ENCODE data around the gene EPHB6.
A peak's percentile ranks its signal among the peaks of the same experiment; 100 is the strongest.

EPHB6 gene

DNA sequence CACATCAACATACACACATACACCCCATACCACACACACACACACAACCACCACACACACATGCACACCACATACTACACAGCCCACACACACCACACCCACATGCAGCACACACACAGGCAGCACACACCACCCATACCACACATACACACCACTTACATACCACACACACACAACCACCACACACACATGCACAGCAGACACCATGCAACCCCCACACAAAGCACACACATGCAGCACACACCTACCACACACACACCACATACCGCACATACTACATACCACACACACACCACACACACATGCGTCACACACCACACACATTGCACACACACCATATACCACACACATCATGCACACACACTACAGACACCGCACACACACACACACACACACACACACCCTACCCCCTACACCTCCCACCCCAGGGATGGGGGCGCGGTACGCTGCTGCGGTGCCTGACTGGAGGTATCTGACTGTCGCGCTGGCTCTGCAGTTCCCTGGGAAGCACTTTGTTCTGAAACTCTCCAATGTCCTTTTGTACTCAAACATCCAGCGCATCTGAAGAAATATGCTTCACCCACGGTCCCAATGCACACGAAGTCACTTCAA, 36.1 kb downstream of the EPHB6 start:
- Mint-ChIP-seq H3K9me3 (no peaks in the 10 kb centered on the region), H3K4me1 (no peaks in the 10 kb centered on the region), H3K4me3 (no peak overlapping the region), H3K27ac (no peak overlapping the region), H3K36me3 (no peaks in the 10 kb centered on the region)
- ATAC-seq (no peak), DNase-seq (ENCODE audit: low spot score in 2 of 2) (no peak)

DNA sequence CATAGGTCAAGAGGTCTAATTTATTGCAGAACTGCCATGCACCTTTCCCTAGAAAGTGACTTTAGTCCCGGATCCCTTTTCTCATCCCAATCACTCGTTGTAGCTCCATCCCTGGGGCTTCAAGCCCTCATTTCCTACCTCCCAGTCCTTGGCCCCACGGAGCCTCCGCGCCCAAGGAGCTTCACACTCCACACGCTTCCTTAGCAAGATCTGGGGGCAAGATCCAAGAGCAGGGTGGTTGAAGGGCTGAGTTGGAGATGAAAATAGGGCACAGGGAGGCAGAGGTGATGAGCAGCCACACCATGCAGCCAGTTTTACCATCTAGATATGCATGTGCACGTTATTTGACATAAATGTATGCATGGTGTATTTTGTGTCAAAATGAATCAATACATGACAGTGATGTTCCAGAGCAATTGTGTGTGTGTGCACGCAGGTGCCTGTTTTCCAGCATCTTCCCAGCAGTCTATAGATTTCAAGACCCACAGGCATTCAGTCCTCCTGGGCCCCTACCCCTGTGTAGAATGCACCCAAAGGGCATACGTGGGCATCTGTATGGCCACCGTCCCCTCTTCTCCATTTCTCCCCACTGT, 36.7 kb downstream of the EPHB6 start:
- H3K27ac Mint-ChIP-seq: no peak overlapping the region
- H3K4me1 Mint-ChIP-seq: no peaks in the 10 kb centered on the region
- DNase-seq (ENCODE audit: low spot score in 2 of 2): no peak
- H3K4me3 Mint-ChIP-seq: no peak overlapping the region
- H3K36me3 Mint-ChIP-seq: no peaks in the 10 kb centered on the region
- no peaks in the 10 kb centered on the region for H3K9me3 Mint-ChIP-seq
- ATAC-seq: no peak

DNA sequence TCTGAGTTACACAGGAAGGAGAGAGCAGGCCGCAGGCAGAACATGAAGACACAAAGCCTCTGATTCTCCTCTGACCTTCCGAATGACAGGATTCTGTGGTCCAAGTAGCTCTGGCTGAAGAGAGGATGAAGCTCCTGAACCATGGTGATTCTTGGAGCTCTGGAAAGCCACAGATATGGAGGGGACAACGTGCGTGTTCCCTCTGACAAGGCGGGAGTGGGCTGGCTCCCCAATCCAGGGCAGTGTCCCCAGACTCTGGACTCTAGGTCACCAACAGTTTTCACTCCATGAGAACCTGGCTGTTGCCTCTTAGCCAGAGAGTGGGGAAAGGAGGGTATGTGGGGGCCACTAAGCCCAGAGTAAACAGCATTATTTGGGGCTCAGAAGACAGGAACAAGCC, 38.1 kb downstream of the EPHB6 start:
- DNase-seq (ENCODE audit: low spot score in 2 of 2) (no peak), ATAC-seq (no peak)
- H3K27ac Mint-ChIP-seq: no peak overlapping the region
- H3K9me3 Mint-ChIP-seq: no peaks in the 10 kb centered on the region
- H3K36me3 Mint-ChIP-seq: no peaks in the 10 kb centered on the region
- H3K4me3 Mint-ChIP-seq: no peak overlapping the region
- H3K4me1 Mint-ChIP-seq: no peaks in the 10 kb centered on the region

DNA sequence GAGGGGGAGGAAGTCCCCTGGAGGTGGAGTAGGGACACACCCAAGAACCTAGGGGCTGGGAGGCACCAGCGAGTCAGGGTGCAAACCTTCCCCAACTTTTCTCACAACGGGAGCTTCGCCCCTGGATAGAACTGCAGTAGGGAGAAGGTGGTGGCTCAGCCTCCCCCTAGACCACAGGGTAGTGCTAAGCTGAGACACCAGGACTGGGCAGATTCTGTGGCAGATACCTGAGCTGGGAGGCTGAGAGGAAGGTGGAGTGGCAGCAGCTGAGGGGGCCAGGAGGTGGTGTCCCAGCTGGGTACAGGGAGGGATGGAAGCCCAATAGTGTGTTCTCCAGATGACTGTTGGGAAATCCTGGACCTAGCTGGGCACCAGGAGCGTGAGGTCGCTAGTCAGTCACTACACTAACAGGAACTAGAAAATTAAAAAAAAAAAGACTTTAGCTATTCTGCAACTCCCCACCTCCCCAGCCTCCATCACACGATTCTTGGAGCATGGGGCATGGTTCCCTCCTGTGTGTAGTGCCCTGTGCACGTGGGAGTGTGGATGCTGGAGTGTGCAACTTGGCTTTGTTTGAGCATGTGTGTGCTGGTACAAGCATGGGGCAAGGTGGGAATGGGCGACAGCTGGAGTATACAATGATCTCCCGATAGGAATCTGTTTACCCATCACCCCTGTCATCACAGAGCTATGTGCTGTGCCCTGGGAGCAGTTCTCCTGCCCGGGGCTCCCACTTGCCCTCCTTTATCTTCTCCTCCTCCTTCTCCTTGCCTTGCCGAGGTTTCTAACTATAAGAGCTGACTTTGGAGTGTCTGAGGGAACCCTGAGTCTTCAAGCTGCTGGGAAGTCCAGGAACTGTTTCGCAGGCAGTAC, 39.5 kb downstream of the EPHB6 start:
- no peak for DNase-seq (ENCODE audit: low spot score in 2 of 2)
- H3K27ac Mint-ChIP-seq: no peak overlapping the region
- no peaks in the 10 kb centered on the region for H3K9me3 Mint-ChIP-seq
- no peak overlapping the region for H3K4me3 Mint-ChIP-seq
- ATAC-seq: peak; percentile 24
- H3K4me1 Mint-ChIP-seq: no peaks in the 10 kb centered on the region
- H3K36me3 Mint-ChIP-seq: no peaks in the 10 kb centered on the region

DNA sequence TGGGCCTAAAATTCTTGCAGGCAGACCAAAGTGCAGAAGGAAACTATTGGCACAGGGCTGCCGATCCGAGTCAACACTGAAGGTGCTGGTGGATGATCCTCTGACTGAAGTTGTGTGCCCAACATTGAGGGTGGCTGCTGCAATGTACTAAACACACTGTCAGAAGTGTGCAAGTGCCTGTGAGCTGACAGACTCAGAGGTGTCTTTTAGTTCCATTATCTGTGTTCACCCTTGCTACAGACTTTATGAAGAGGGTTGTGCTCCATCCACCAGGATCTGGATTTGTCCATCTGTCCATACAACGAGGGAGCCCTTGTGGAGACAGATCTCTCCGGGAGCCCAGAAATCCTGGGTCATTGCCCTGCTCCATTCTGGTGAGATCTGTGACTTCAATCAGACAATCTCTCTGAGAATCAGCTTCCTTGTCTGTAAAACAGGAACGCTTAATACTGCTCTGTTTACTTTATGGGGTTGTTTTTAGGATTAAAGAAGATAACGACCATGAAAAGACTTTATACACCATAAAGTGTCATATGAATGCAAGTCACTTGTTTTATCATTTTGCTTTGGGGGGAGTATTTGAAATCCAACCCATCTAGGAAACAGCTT, 40.2 kb downstream of the EPHB6 start:
- DNase-seq (ENCODE audit: low spot score in 2 of 2): no peak
- H3K9me3 Mint-ChIP-seq: no peaks in the 10 kb centered on the region

DNA sequence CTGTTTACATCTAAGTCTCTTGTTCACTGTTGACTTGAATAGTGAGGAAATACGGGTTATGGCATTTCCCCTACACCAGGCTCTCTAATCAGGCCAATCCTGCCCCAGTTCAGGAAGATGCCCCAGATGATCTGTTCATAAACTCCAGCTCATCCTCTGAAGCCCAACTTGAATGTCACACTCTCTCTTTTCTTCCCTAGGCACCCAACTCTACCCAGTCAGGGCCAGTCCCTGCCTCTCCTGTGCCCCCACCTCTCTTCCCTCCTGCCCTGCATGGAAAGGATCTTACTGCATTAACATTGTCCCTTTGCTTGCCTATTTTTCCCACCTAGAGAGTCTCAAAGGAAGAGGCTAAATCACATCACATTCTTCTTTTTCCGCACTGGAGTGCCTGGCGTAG, 41.3 kb downstream of the EPHB6 start:
- Mint-ChIP-seq H3K4me1 (no peaks in the 10 kb centered on the region), H3K9me3 (no peaks in the 10 kb centered on the region), H3K4me3 (no peak overlapping the region), H3K27ac (no peak overlapping the region), H3K36me3 (no peaks in the 10 kb centered on the region)
- ATAC-seq: no peak
- no peak for DNase-seq (ENCODE audit: low spot score in 2 of 2)

More for the DNA sequence above, 40.2 kb downstream of the EPHB6 start:
- Mint-ChIP-seq H3K4me3 (no peak overlapping the region), H3K4me1 (no peaks in the 10 kb centered on the region), H3K27ac (no peak overlapping the region), H3K36me3 (no peaks in the 10 kb centered on the region)
- no peak for ATAC-seq

DNA sequence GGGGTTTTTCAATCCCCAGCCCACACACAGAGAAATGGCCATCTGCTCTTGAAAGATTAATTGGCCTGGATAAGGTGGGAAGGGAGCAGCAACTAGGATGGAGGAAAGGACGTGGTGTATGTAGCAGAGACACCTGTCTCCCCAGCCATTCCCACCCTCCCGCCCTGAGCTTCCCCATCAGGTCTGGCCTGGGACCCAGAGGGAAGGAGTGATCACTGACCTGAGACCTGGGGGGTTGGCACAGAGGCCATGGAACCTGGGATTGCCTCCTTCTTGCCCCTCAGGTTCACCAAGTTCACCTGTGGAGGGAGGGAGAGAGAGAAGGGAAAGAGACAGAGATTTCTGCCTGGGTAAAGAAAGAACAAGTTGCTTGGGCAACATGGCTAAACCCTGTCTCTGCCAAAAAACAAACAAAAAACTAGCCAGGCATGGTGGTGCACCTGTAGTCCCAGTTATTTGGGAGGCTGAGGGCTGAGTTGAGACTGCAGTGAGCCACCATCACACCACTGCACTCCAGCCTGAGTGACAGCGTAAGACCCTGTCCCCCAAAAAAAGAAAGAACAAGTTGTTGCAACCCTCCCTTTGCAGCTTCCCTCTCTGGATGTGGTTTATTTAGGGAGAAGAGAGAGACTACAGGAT, 42.0 kb downstream of the EPHB6 start:
- Mint-ChIP-seq H3K4me1 (no peaks in the 10 kb centered on the region), H3K4me3 (no peak overlapping the region), H3K27ac (no peak overlapping the region), H3K9me3 (no peaks in the 10 kb centered on the region), H3K36me3 (no peaks in the 10 kb centered on the region)
- DNase-seq (ENCODE audit: low spot score in 2 of 2) (no peak), ATAC-seq (no peak)

DNA sequence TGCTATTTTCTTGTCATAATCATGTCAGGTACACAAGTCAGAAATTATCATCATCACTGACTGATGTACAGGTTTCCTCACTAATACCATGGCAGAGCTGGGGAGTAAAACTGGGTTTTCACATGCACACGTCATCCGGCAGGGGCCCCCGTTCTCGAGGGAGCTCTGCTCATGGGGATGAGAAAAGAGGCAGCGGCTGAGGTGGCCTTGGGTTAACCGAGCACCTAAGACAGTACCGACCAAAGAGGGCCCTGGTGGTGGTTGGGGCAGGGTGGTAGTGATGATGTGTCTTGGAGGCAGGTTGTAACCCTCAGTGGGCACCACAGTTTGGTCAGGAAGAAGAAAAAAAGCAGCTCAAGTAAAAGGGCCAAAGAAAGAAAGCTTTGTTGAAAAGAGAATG, 42.8 kb downstream of the EPHB6 start:
- ATAC-seq (no peak), DNase-seq (ENCODE audit: low spot score in 2 of 2) (no peak)
- H3K36me3 Mint-ChIP-seq: no peaks in the 10 kb centered on the region
- no peaks in the 10 kb centered on the region for H3K4me1 Mint-ChIP-seq
- no peak overlapping the region for H3K27ac Mint-ChIP-seq
- no peaks in the 10 kb centered on the region for H3K9me3 Mint-ChIP-seq
- no peak overlapping the region for H3K4me3 Mint-ChIP-seq

DNA sequence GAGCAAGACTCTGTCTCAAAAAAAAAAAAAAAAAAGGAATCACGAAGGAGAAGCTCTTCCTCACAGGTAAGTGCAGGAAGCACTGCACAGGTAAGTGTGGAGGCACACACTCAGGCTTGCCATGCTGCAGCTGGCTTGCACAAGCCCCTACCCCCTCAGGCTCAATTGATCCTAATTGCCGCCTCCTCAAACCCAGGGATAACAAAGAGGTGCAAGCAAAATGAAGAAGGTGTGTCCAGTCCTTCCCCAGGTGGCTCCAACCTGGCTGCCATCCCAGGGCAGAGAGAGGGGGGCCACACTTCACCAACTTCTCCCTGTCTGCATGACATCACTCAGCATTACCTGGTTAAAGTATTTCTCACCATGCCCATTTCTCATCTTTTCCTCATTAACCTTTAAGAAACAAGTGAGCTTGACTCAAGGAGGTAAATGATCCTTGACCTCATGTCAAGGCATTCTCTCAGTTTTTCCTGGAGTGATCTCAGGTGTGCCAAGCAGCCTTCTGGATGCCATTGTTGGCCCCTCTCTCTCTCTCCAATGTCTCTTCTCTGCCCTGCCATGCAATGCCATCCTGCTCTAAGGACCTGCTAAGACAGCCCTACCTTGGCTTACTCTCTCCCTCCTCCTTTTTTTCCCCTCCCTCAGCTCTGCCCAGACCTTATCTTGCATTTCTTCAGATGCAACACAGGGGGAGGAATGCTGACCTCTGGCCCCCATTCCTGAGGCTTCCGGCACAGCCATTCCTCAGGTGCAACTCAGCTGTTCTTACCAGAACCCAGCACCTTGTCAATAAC, 43.7 kb downstream of the EPHB6 start:
- Mint-ChIP-seq H3K9me3 (no peaks in the 10 kb centered on the region), H3K4me1 (no peaks in the 10 kb centered on the region), H3K27ac (no peak overlapping the region), H3K36me3 (no peaks in the 10 kb centered on the region), H3K4me3 (no peak overlapping the region)
- no peak for DNase-seq (ENCODE audit: low spot score in 2 of 2)
- ATAC-seq: no peak

DNA sequence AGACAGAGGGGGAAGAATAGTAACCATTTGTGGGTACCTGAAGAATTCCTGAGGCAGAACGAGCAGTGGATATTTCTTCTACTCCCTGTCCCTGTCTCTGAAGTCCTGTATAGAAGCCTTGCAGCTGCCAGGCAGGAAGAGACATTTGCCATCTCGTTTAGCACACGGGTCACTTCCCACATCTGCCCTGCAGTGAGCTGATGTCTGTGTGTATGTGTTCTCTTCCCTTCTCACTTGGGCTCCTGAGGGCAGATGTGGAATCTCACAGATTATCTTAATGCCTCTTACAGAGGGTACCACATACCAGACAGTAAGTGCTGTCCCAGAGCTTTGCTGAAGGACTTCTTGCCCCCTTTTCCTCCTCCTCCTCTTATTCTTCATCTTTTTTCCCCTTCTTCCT, 44.8 kb downstream of the EPHB6 start:
- Mint-ChIP-seq H3K4me1 (no peaks in the 10 kb centered on the region), H3K4me3 (no peak overlapping the region), H3K36me3 (no peaks in the 10 kb centered on the region), H3K27ac (no peak overlapping the region), H3K9me3 (no peaks in the 10 kb centered on the region)
- ATAC-seq: no peak
- DNase-seq (ENCODE audit: low spot score in 2 of 2): no peak

DNA sequence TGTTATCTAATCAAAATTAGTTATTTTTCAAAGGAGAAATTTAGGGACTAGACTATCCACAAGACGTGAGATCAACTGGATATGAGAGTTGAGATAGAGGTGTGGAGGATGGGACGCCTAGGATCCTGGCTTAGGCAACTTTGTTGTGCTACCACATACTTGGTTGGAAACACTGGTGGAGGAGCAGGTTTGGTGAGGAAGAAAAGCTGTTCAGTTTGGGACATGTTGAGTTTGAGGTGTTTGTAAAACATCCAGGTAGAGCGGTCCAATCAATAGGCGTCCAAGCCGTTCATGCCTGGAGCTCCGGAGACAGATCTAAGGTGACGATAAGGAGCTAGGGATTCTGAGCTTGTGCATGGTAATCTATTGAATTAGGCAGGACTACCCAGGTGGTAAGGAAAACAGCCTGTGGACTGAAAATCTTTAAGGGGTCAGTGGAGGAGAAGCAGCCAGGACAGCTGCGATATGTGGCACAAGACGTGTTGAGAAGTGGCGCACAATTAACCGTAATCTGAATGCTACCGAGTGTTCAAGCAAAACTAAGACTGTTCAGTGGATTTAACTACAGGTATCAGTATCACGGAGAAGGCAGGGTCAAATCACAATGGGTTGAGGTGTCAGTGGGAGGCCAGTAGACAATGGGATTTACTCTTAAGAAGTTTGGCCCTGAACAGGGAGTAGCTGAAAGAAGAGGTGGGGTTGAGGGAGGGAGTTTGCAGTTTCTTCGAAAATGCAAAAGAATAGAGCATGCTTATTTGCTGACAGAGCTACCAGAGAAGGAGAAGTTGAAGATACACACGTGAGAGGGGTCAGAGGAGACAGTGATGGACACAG, 46.8 kb downstream of the EPHB6 start:
- Mint-ChIP-seq H3K4me1 (no peaks in the 10 kb centered on the region), H3K4me3 (no peak overlapping the region), H3K36me3 (no peaks in the 10 kb centered on the region), H3K27ac (no peak overlapping the region), H3K9me3 (no peaks in the 10 kb centered on the region)
- no peak for ATAC-seq
- DNase-seq (ENCODE audit: low spot score in 2 of 2): no peak

DNA sequence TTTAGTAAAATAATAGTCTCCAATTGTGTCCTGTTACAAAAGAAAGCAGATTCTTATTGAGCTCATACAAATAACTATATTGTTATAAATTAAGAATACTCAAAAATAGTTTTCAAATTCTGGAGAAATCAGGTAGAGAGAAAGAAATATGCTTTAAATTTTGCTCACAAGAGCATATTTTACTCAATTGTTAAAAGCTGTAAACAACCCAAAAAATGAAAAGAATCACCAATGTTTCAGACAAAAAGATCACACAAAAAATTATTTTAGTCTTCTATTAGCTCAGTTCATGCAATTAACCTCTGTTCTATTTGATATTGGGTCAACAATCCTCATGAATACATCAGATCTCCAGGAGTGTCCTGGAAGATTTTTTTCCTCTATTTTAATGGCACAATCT, 49.3 kb downstream of the EPHB6 start:
- Mint-ChIP-seq H3K9me3 (no peaks in the 10 kb centered on the region), H3K4me3 (no peak overlapping the region)
- ATAC-seq: no peak

DNA sequence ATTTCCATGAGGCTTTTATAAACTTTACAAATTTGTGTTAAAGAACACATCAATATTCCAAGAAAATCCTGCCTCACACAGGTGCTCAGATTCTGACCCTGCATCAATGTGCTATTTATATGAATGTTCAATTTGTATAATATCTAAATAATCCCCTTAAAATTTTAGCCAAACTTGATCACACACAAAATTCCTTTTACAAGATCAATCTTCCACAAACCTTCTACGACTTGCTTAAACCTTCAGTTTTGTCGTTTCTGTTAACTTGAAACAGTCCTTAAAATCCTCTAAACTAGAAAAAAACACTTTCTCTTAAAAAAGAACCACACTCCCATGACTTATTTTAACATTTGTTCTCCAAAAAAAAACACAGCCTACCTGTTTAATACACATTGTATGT, 50.9 kb downstream of the EPHB6 start:
- Mint-ChIP-seq H3K27ac (no peak overlapping the region), H3K4me1 (no peaks in the 10 kb centered on the region), H3K36me3 (no peaks in the 10 kb centered on the region), H3K9me3 (no peaks in the 10 kb centered on the region), H3K4me3 (no peak overlapping the region)
- ATAC-seq (no peak), DNase-seq (ENCODE audit: low spot score in 2 of 2) (no peak)

More for the DNA sequence above, 49.3 kb downstream of the EPHB6 start:
- H3K4me1 Mint-ChIP-seq: no peaks in the 10 kb centered on the region
- no peak overlapping the region for H3K27ac Mint-ChIP-seq
- no peak for DNase-seq (ENCODE audit: low spot score in 2 of 2)
- no peaks in the 10 kb centered on the region for H3K36me3 Mint-ChIP-seq

DNA sequence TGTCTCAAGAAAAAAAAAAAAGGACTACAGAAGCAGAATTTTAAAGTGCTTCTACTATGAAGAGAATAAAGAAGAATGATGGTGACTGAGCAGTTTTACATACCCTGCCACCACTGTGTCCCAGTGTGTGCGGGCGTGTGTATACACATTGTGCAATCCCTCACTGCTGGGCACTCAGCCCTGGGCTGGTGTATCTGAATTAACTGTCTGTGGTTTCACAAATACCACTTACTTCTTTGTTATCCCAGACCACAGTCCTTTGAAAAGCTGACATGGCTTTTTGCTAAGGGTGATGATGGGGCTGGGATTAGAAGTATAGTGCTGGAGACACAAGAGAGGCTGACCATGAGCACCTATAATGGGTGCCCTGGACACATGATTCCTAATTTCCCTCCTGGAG, 51.8 kb downstream of the EPHB6 start:
- Mint-ChIP-seq H3K27ac (no peak overlapping the region), H3K36me3 (no peaks in the 10 kb centered on the region), H3K4me3 (no peak overlapping the region), H3K4me1 (no peaks in the 10 kb centered on the region), H3K9me3 (no peaks in the 10 kb centered on the region)
- no peak for ATAC-seq
- no peak for DNase-seq (ENCODE audit: low spot score in 2 of 2)

Measured in stimulated activated effector memory CD8-positive, alpha-beta T cell treated with anti-CD3 and anti-CD28 coated beads, Interleukin-12 subunit alpha, Interleukin-12 subunit beta, amount 100 ng/mL, for 72 hours (primary cell).